A549 (cell line): ENCODE measurements around the gene C2orf49. TPM values are rescaled to one million over a fixed set of nuclear protein-coding genes. Genes with fewer than 3 reads are reported as not detected.

Source experiments
- ATAC-seq, 2 experiments: fragments of 200-7000 bp in 1 of 2; fragments of >200 bp in 1 of 2; cut with Nextera tagmentation in 1 of 2; cut with Tn5 transposase in 1 of 2; 3 replicates each; pipeline versions ENCODE4 v1.8.0 to v1.9.1; 2018 to 2020; ENCODE audit warnings: mild to moderate bottlenecking in 1 of 2, moderate library complexity in 1 of 2
- CTCF ChIA-PET: fragments of 300-600 bp; sonication (Branson Sonifier 250); formaldehyde crosslinking; extraction: SDS; loops from one replicate; lab custom pipeline; 2021; ENCODE audit warnings: antibody characterized with exemption, inconsistent platforms; lab: Yijun Ruan, JAX
- POLR2A ChIA-PET: fragments of 350-600 bp; formaldehyde crosslinking; extraction: SDS; loops from one replicate; lab custom pipeline; 2021; ENCODE audit warnings: antibody characterized with exemption, inconsistent platforms; lab: Yijun Ruan, JAX
- DNase-seq, 2 experiments: peaks; one replicate each; pipeline versions ENCODE4 v3.0.0 to v3.0.0-alpha.2; 2011 to 2016; ENCODE audit warnings: low read depth in 1 of 2, low spot score in 1 of 2
- FAIRE-seq: peaks from 2 replicates; lab custom pipeline; 2011; peaks lifted over from hg19 to GRCh38; lab: Jason Lieb, UNC
- H3K27ac ChIP-seq, 2 experiments: fragments of >200 bp; sonication (Bioruptor Twin); formaldehyde crosslinking; 3 replicates each; pipeline ENCODE4 v1.5.1; 2016 to 2017
- H3K4me1 ChIP-seq: fragments of >200 bp; sonication (Bioruptor Twin); formaldehyde crosslinking; 3 replicates; pipeline ENCODE4 v1.6.1; 2016
- H3K4me2 ChIP-seq: fragments of >200 bp; sonication (Bioruptor Twin); formaldehyde crosslinking; 3 replicates; pipeline ENCODE4 v1.6.1; 2016
- H3K4me3 ChIP-seq: fragments of >200 bp; sonication (Bioruptor Twin); formaldehyde crosslinking; 3 replicates; pipeline ENCODE4 v1.5.1; 2016
- H3K9me3 ChIP-seq: fragments of >200 bp; sonication (Bioruptor Twin); formaldehyde crosslinking; 3 replicates; pipeline ENCODE4 v1.6.1; 2016
- CHD4 ChIP-seq: fragments of 200-600 bp; sonication (generic); IDR thresholded peaks from 2 replicates; pipeline ENCODE4 v1.6.1; 2016; ENCODE audit warnings: antibody characterized with exemption, mild to moderate bottlenecking, borderline replicate concordance
- EHF ChIP-seq: fragments of 250-450 bp; sonication (Bioruptor Pico); IDR thresholded peaks from 2 replicates; pipeline ENCODE4 v1.5.0; 2020; ENCODE audit warnings: mild to moderate bottlenecking
- EP300 ChIP-seq, 2 experiments: fragments of >200 bp; sonication (Bioruptor Twin); formaldehyde crosslinking; IDR thresholded peaks; 2 replicates in 1 of 2; 3 replicates in 1 of 2; pipeline ENCODE4 v1.6.1; 2016 to 2017
- ESRRA ChIP-seq: fragments of 150-350 bp; IDR thresholded peaks from 2 replicates; pipeline ENCODE4 v1.6.1; 2014; ENCODE audit warnings: mild to moderate bottlenecking, low read length, borderline replicate concordance
- FOSL2 ChIP-seq, 2 experiments: fragments of 450-650 bp in 1 of 2; fragments of >200 bp in 1 of 2; sonication (Bioruptor Twin) in 1 of 2; formaldehyde crosslinking; IDR thresholded peaks; 2 replicates each; pipeline versions ENCODE4 v1.5.0 to v1.6.1; 2016 to 2020; ENCODE audit warnings: mild to moderate bottlenecking in 1 of 2, moderate library complexity in 1 of 2
- GATA3 ChIP-seq: IDR thresholded peaks from 2 replicates; pipeline ENCODE4 v1.6.1; 2012; ENCODE audit warnings: borderline replicate concordance
- HEYL ChIP-seq: fragments of 250-450 bp; sonication (Bioruptor Pico); IDR thresholded peaks from 2 replicates; pipeline ENCODE4 v1.8.0; 2021; ENCODE audit warnings: mild to moderate bottlenecking, moderate library complexity
- HMGXB4 ChIP-seq: fragments of 250-450 bp; sonication (Bioruptor Pico); IDR thresholded peaks from 2 replicates; pipeline ENCODE4 v1.5.0; 2021; ENCODE audit warnings: mild to moderate bottlenecking, moderate library complexity, borderline replicate concordance
- KDM1A ChIP-seq: fragments of 200-600 bp; sonication (generic); IDR thresholded peaks from 2 replicates; pipeline ENCODE4 v1.6.1; 2016; ENCODE audit warnings: low read depth, mild to moderate bottlenecking
- KDM5A ChIP-seq: fragments of 200-600 bp; sonication (generic); IDR thresholded peaks from 2 replicates; pipeline ENCODE4 v1.6.1; 2016; ENCODE audit warnings: antibody characterized with exemption, mild to moderate bottlenecking
- MAFK ChIP-seq: fragments of 450-650 bp; IDR thresholded peaks from 2 replicates; pipeline ENCODE4 v1.6.1; 2014; ENCODE audit not compliant: partially characterized antibody
- NR3C1 ChIP-seq: fragments of >200 bp; sonication (Bioruptor Twin); formaldehyde crosslinking; IDR thresholded peaks from 3 replicates; pipeline ENCODE4 v1.6.1; 2017
- PBX3 ChIP-seq: IDR thresholded peaks from 2 replicates; pipeline ENCODE4 v1.6.1; 2012
- PHF8 ChIP-seq: fragments of 200-600 bp; sonication (generic); IDR thresholded peaks from 2 replicates; pipeline ENCODE4 v1.6.1; 2016; ENCODE audit warnings: low read depth, mild to moderate bottlenecking, antibody characterized with exemption, moderate library complexity, borderline replicate concordance
- RAD21 ChIP-seq, 2 experiments: fragments of >200 bp in 1 of 2; sonication (Bioruptor Twin) in 1 of 2; formaldehyde crosslinking in 1 of 2; IDR thresholded peaks in 1 of 2; conservative IDR thresholded peaks in 1 of 2; 2 replicates in 1 of 2; 3 replicates in 1 of 2; pipeline ENCODE4 v1.6.1; 2012 to 2018; ENCODE audit warnings: inconsistent platforms in 1 of 2
- RARB ChIP-seq: fragments of 250-450 bp; sonication (Bioruptor Pico); IDR thresholded peaks from 2 replicates; pipeline ENCODE4 v1.8.0; 2021; ENCODE audit warnings: mild to moderate bottlenecking, moderate library complexity
- REST ChIP-seq: fragments of 200-600 bp; sonication (generic); IDR thresholded peaks from 2 replicates; pipeline ENCODE4 v1.6.1; 2016; ENCODE audit warnings: antibody characterized with exemption, mild to moderate bottlenecking, moderate library complexity
- RNF2 ChIP-seq: fragments of 200-600 bp; sonication (generic); IDR thresholded peaks from 2 replicates; pipeline ENCODE4 v1.6.1; 2016; ENCODE audit warnings: low read depth, mild to moderate bottlenecking, antibody characterized with exemption, moderate library complexity, borderline replicate concordance
- TFCP2L1 ChIP-seq: fragments of 250-450 bp; sonication (Bioruptor Pico); IDR thresholded peaks from 2 replicates; pipeline ENCODE4 v1.5.0; 2021; ENCODE audit warnings: mild to moderate bottlenecking
- USF2 ChIP-seq: fragments of 450-650 bp; IDR thresholded peaks from 2 replicates; pipeline ENCODE4 v1.6.1; 2014; ENCODE audit warnings: antibody characterized with exemption
- ZC3H11A ChIP-seq: fragments of 450-650 bp; IDR thresholded peaks from 2 replicates; pipeline ENCODE4 v1.6.1; 2014; ENCODE audit warnings: antibody characterized with exemption, mild to moderate bottlenecking
- ZFP36 ChIP-seq: fragments of 450-650 bp; IDR thresholded peaks from 2 replicates; pipeline ENCODE4 v1.6.1; 2014; ENCODE audit warnings: borderline replicate concordance; ENCODE audit not compliant: partially characterized antibody
- ZNF302 ChIP-seq: fragments of 250-450 bp; sonication (Bioruptor Pico); IDR thresholded peaks from 2 replicates; pipeline ENCODE4 v1.9.0; 2021; ENCODE audit warnings: inconsistent platforms, mild to moderate bottlenecking, moderate library complexity
- WGBS: methylation state at CpG from one replicate; pipeline ENCODE4 v1.1.6; 2017; ENCODE audit errors: missing lambda C conversion rate; 5-methylcytosine and 5-hydroxymethylcytosine counted together
- polyA plus RNA-seq, 4 experiments: library from polyadenylated mRNA; depleted of rRNA in 3 of 4; stranded (reverse); fragments of >200 nt; fragmentation: RNase III in 1 of 4; extraction: RNeasy Plus Mini Kit Qiagen cat#74134 plus additional on column Dnase treatment in 1 of 4; gene quantifications; 2 replicates in 3 of 4; 3 replicates in 1 of 4; pipeline ENCODE4 v1.2.3, GENCODE V29; 2011 to 2017

The C2orf49 gene
- polyA plus RNA-seq, 2 of the 4 experiments (the other 2 are of a cell fraction) = 19.4 to 25.7 TPM

GRCh38 chr2:105297216-105297615 is 40.1 kb upstream of the C2orf49 start:
- CTCF ChIA-PET = interaction anchor here (1.2 to 1.9 kb wide), 2 partner anchors 10 to 17 kb away, joined by 4 to 7 read pairs; no protein-coding TSS in a partner anchor
- no peak for ATAC-seq
- TF ChIP-seq PBX3 (no peak), KDM1A (no peak), TFCP2L1 (no peak), RNF2 (no peak), HEYL (CRISPR knock-in tag) (no peak), REST (no peak), FOSL2 (IDR thresholded peaks at IDR 0.05) (no peak), FOSL2 (CRISPR knock-in tag; IDR thresholded peaks at IDR 0.05) (no peak), EHF (no peak), EP300 (IDR thresholded peaks at IDR 0.05) (no peak), ESRRA (no peak), KDM5A (no peak), GATA3 (no peak)
- TF ChIP-seq, all 56 proteins: peak for 0
- DNase-seq (no peak), FAIRE-seq (no peak)
- Histone ChIP-seq H3K9me3 (no peaks in the 10 kb centered on the region), H3K4me1 (no peaks in the 10 kb centered on the region), H3K4me2 (no peak overlapping the region), H3K27ac (no peak overlapping the region), H3K4me3 (no peak overlapping the region)
- POLR2A ChIA-PET = no interaction called here
- WGBS = 92% methylated on average over 7 of the region's 7 CpGs

GRCh38 chr2:105298017-105298416 is 39.3 kb upstream of the C2orf49 start:
- no peak for TF ChIP-seq CHD4
- TF ChIP-seq ZFP36 = peak; percentile 71
- POLR2A ChIA-PET = no interaction called here

GRCh38 chr2:105299290-105299689 is 38.0 kb upstream of the C2orf49 start:
- Histone ChIP-seq H3K4me2 (no peak overlapping the region), H3K4me3 (no peak overlapping the region), H3K9me3 (no peaks in the 10 kb centered on the region), H3K27ac (no peak overlapping the region), H3K4me1 (no peaks in the 10 kb centered on the region)
- ATAC-seq (peak; percentile 57 to 84; a peak in 4 of 6 replicates), FAIRE-seq (no peak), DNase-seq (peak; percentile 24 to 31)
- 83% methylated on average over 5 of the region's 5 CpGs for WGBS
- ChIA-PET CTCF (interaction anchor here (0.8 to 2.1 kb wide), 3 partner anchors 10 to 20 kb away, joined by 3 to 6 read pairs (median 3); no protein-coding TSS in a partner anchor), POLR2A (no interaction called here)
- TF ChIP-seq NR3C1 (no peak), TFCP2L1 (no peak), PHF8 (no peak), ZNF302 (no peak), RARB (CRISPR knock-in tag) (no peak), MAFK (no peak), USF2 (no peak), ZC3H11A (no peak), RAD21 (conservative IDR thresholded peaks at IDR 0.05 in 1 of 2, IDR thresholded peaks at IDR 0.05 in 1 of 2) (no peak), HMGXB4 (CRISPR knock-in tag) (no peak), REST (no peak)

More at GRCh38 chr2:105298017-105298416, 39.3 kb upstream of the C2orf49 start:
- Histone ChIP-seq H3K27ac (no peak overlapping the region), H3K4me3 (no peak overlapping the region), H3K4me2 (no peak overlapping the region), H3K9me3 (no peaks in the 10 kb centered on the region), H3K4me1 (no peaks in the 10 kb centered on the region)
- DNase-seq = no peak
- CTCF ChIA-PET = interaction anchor here (1.1 to 1.9 kb wide), 3 partner anchors 10 to 184 kb away, joined by 3 to 7 read pairs (median 4); no protein-coding TSS in a partner anchor
- 91% methylated on average over 3 of the region's 3 CpGs for WGBS
- no peak for ATAC-seq
- FAIRE-seq = no peak
